PC-9 (cell line): Measurements from ENCODE around the gene C3orf20. TPM values are rescaled to one million over a fixed set of nuclear protein-coding genes. Genes with fewer than 3 reads are reported as not detected.

Experiments used
- BruUV-seq: library from RNA; stranded (reverse); fragments of 400-500 nt; replicated peaks from 2 replicates; lab custom pipeline; 2021; lab: Mats Ljungman, UMichigan
- CTCF ChIA-PET: fragments of 300-600 bp; sonication (Branson Sonifier 250); formaldehyde crosslinking; loops from one replicate; lab custom pipeline; 2022; ENCODE audit warnings: antibody characterized with exemption; lab: Charles Lee
- POLR2A ChIA-PET: fragments of 300-600 bp; sonication (Branson Sonifier 250); formaldehyde crosslinking; loops from one replicate; lab custom pipeline; 2022; ENCODE audit warnings: antibody characterized with exemption; ENCODE audit not compliant: unreplicated experiment; lab: Charles Lee
- DNase-seq, 2 experiments: peaks; one replicate each; pipeline versions ENCODE4 v3.0.0 to v3.0.0-alpha.2; 2015 to 2022; ENCODE audit warnings: mixed read lengths in 1 of 2
- H2AFZ ChIP-seq: fragments of 200-600 bp; sonication (generic); 2 replicates; pipeline ENCODE4 v1.8.1; 2017; ENCODE audit warnings: antibody characterized with exemption
- H3F3A ChIP-seq: fragments of 200-600 bp; sonication (generic); 2 replicates; pipeline ENCODE4 v1.8.1; 2017; ENCODE audit warnings: antibody characterized with exemption, mild to moderate bottlenecking, low read depth; ENCODE audit not compliant: insufficient read depth
- H3K27ac ChIP-seq: fragments of 200-600 bp; sonication (generic); 2 replicates; pipeline ENCODE4 v1.6.1; 2016; ENCODE audit warnings: mixed run types
- H3K27me3 ChIP-seq: fragments of 200-600 bp; sonication (generic); 2 replicates; pipeline ENCODE4 v1.6.1; 2016; ENCODE audit warnings: low read depth, mixed run types; ENCODE audit not compliant: insufficient read depth
- H3K36me3 ChIP-seq: fragments of 200-600 bp; sonication (generic); 2 replicates; pipeline ENCODE4 v1.6.1; 2016; ENCODE audit warnings: low read depth, mixed run types
- H3K4me1 ChIP-seq: fragments of 200-600 bp; sonication (generic); replicated peaks from 2 replicates; pipeline ENCODE4 v1.6.1; 2016; ENCODE audit warnings: mixed run types; ENCODE audit not compliant: insufficient read depth
- H3K4me2 ChIP-seq: fragments of 200-600 bp; sonication (generic); 2 replicates; pipeline ENCODE4 v1.6.1; 2017; ENCODE audit warnings: mixed run types
- H3K4me3 ChIP-seq: fragments of 200-600 bp; sonication (generic); 2 replicates; pipeline ENCODE4 v1.6.1; 2016; ENCODE audit warnings: mixed run types
- H3K79me2 ChIP-seq: fragments of 200-600 bp; sonication (generic); 2 replicates; pipeline ENCODE4 v1.6.1; 2017; ENCODE audit warnings: low read depth, mixed run types
- H3K9me2 ChIP-seq: fragments of 200-600 bp; sonication (generic); 2 replicates; pipeline ENCODE4 v1.8.1; 2017; ENCODE audit warnings: mild to moderate bottlenecking; ENCODE audit not compliant: insufficient read depth
- H3K9me3 ChIP-seq: fragments of 200-600 bp; sonication (generic); 2 replicates; pipeline ENCODE4 v1.8.1; 2016; ENCODE audit warnings: low read depth; ENCODE audit not compliant: insufficient read depth
- H4K20me1 ChIP-seq: fragments of 200-600 bp; sonication (generic); 2 replicates; pipeline ENCODE4 v1.8.1; 2017; ENCODE audit not compliant: insufficient read depth
- EZH2 ChIP-seq: fragments of 200-600 bp; sonication (generic); IDR thresholded peaks from 2 replicates; pipeline ENCODE4 v1.8.0; 2017; ENCODE audit warnings: antibody characterized with exemption, low read depth
- intact Hi-C: fragments of 100-400 bp; cut with micrococcal nuclease; formaldehyde crosslinking; loops from one replicate; pipeline ENCODE4 v1.10.0; 2022; ENCODE audit not compliant: unreplicated experiment
- total RNA-seq: library from RNA; stranded (reverse); gene quantifications from 2 replicates; pipeline ENCODE4 v1.2.3, GENCODE V29; 2021
- TF ChIP-seq, protein P1 (sequence below): fragments of 200-600 bp; sonication (generic); conservative IDR thresholded peaks from 2 replicates; pipeline ENCODE4 v1.6.1; 2017; ENCODE audit warnings: mixed run types, antibody characterized with exemption, mild to moderate bottlenecking, moderate library complexity

The C3orf20 gene
- total RNA-seq, 1 experiment from 2014 or later: not detected

DNA sequence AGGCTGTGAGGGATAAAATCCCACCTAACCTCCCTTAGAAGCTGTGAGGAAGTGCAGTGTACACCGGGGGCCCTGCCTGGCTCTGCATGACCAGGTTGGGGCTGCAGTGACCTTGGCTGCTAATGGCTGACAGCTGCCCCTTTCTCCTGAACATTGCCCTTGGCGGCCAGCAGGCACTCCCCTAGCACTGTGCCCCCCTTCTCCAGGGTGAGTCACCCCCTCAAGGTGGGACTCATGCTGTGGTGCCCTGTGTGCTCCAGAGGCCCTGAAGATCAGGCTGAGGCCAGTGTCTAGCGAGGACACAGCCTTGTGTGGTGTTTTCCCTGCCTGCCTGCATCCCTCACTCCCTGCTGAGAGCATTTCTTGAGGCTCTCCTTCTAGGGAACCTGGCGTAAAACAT is 122.8 kb downstream of the C3orf20 start:
- H3K79me2 ChIP-seq: no peaks in the 10 kb centered on the region
- intact Hi-C loops: no loop called here
- H2AFZ ChIP-seq: no peak overlapping the region
- BruUV-seq: no TSS peak
- H3K36me3 ChIP-seq: no peaks in the 10 kb centered on the region
- DNase-seq: no peak
- H3K9me3 ChIP-seq: no peaks in the 10 kb centered on the region
- H3K9me2 ChIP-seq: no peaks in the 10 kb centered on the region
- ChIA-PET CTCF (no interaction called here), POLR2A (no interaction called here)
- H3K4me2 ChIP-seq: no peak overlapping the region
- H3K4me1 ChIP-seq: no peaks in the 10 kb centered on the region
- no peak overlapping the region for H3K4me3 ChIP-seq
- H4K20me1 ChIP-seq: no peaks in the 10 kb centered on the region
- no peak for TF ChIP-seq EZH2
- TF ChIP-seq, protein P1, sequence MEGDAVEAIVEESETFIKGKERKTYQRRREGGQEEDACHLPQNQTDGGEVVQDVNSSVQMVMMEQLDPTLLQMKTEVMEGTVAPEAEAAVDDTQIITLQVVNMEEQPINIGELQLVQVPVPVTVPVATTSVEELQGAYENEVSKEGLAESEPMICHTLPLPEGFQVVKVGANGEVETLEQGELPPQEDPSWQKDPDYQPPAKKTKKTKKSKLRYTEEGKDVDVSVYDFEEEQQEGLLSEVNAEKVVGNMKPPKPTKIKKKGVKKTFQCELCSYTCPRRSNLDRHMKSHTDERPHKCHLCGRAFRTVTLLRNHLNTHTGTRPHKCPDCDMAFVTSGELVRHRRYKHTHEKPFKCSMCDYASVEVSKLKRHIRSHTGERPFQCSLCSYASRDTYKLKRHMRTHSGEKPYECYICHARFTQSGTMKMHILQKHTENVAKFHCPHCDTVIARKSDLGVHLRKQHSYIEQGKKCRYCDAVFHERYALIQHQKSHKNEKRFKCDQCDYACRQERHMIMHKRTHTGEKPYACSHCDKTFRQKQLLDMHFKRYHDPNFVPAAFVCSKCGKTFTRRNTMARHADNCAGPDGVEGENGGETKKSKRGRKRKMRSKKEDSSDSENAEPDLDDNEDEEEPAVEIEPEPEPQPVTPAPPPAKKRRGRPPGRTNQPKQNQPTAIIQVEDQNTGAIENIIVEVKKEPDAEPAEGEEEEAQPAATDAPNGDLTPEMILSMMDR: no peak
- H3F3A ChIP-seq: no peaks in the 10 kb centered on the region
- no peak overlapping the region for H3K27ac ChIP-seq
- 0 out of 2 replicates have a peak, but pooled peaks cover 2% of the 10 kb centered on the region for H3K27me3 ChIP-seq

DNA sequence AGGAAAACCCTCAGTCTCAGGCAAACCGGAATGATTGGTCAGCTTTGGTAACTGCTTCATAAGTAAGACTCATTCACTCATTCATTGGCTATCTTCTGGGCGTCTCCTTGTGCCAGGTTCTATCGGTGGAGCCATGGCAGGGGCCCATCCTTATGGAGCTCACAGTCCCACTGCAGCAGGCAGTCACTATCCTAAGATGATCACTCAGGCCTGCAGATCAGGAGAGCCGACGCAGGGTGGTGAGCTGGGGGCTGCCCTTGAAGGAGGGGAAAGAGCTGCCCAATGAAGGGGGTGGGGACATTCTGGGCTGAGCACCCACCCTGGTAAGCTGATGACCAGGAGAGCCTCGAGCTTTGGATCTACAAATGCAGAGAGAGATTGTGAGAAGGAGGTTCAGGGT is 123.3 kb downstream of the C3orf20 start:
- no peaks in the 10 kb centered on the region for H3K4me1 ChIP-seq
- no peaks in the 10 kb centered on the region for H3K79me2 ChIP-seq
- no peaks in the 10 kb centered on the region for H3K9me3 ChIP-seq
- no peak overlapping the region for H2AFZ ChIP-seq
- no peaks in the 10 kb centered on the region for H3K9me2 ChIP-seq
- BruUV-seq: no TSS peak
- TF ChIP-seq, protein P1: no peak
- no peak for TF ChIP-seq EZH2
- no peaks in the 10 kb centered on the region for H3K36me3 ChIP-seq
- no peaks in the 10 kb centered on the region for H3F3A ChIP-seq
- H3K4me3 ChIP-seq: no peak overlapping the region
- H3K4me2 ChIP-seq: no peak overlapping the region
- 0 out of 2 replicates have a peak, but pooled peaks cover 5% of the 10 kb centered on the region for H3K27me3 ChIP-seq
- intact Hi-C loops: no loop called here
- H4K20me1 ChIP-seq: no peaks in the 10 kb centered on the region
- DNase-seq: no peak
- POLR2A ChIA-PET: no interaction called here
- CTCF ChIA-PET: no interaction called here
- no peak overlapping the region for H3K27ac ChIP-seq

DNA sequence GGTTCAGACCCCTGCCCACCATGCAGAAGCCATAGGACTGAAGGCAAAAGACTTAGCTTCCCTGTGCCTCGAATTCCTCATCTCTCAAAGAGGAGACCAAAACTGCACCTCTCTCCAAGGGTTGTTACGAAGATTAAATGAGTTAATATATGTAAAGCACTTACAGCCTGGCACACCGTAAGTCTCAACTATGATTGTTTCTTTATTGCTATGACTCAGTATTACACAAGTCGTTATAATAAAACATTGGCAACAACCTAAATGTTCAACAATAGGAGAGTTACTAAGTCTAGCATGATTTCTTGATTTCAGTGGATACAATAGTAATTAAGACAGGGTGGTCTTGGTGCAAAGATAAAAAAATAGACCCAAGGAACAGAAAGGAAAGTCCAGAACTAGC is 124.2 kb downstream of the C3orf20 start:
- ChIA-PET CTCF (no interaction called here), POLR2A (no interaction called here)
- H3K9me3 ChIP-seq: no peaks in the 10 kb centered on the region
- H2AFZ ChIP-seq: no peak overlapping the region
- BruUV-seq: no TSS peak
- H4K20me1 ChIP-seq: no peaks in the 10 kb centered on the region
- no peaks in the 10 kb centered on the region for H3K36me3 ChIP-seq
- H3K4me3 ChIP-seq: no peak overlapping the region
- no peak for DNase-seq
- H3K4me2 ChIP-seq: no peak overlapping the region
- H3K9me2 ChIP-seq: no peaks in the 10 kb centered on the region
- 0 out of 2 replicates have a peak, but pooled peaks cover 5% of the 10 kb centered on the region for H3K27me3 ChIP-seq
- H3K27ac ChIP-seq: no peak overlapping the region
- H3F3A ChIP-seq: no peaks in the 10 kb centered on the region
- intact Hi-C loops: no loop called here
- no peaks in the 10 kb centered on the region for H3K4me1 ChIP-seq
- no peaks in the 10 kb centered on the region for H3K79me2 ChIP-seq
- TF ChIP-seq, protein P1: no peak
- TF ChIP-seq EZH2: no peak
